ENCODE results near the gene GNRH2. TPM values are rescaled to one million over a fixed set of nuclear protein-coding genes. Genes with fewer than 3 reads are reported as not detected.
A peak's percentile ranks its signal among the peaks of the same experiment; 100 is the strongest.
"Not testable (repeated sequence)": the region's sequence is repeated elsewhere in the genome, so short reads cannot be mapped to it uniquely, and the experiment has no call there.

Gene GNRH2
- polyA plus RNA-seq, 3 donors, result 0.34 to 0.53 (median 0.45) TPM

GRCh38 chr20:3038454-3038853 lies 5.0 kb upstream of the GNRH2 start:
- DNase-seq (ENCODE audit: extremely low read depth in 1 of 11, low read depth in 9 of 11, low spot score in 4 of 11), result no peak

- DNase-seq (ENCODE audit: extremely low read depth in 1 of 11, low read depth in 9 of 11, low spot score in 4 of 11), result no peak
Measured at GRCh38 chr20:3039426-3039825, 4.0 kb upstream of the GNRH2 start.

- DNase-seq (ENCODE audit: extremely low read depth in 1 of 11, low read depth in 9 of 11, low spot score in 4 of 11), result no peak
Measured at GRCh38 chr20:3040086-3040485, 3.3 kb upstream of the GNRH2 start.

GRCh38 chr20:3041854-3042409 lies 1.5 kb upstream of the GNRH2 start:
- peak in 7 of 11 donors; percentile 29 to 58 (median 37) for DNase-seq (ENCODE audit: extremely low read depth in 1 of 11, low read depth in 9 of 11, low spot score in 4 of 11)

GRCh38 chr20:3042625-3043024 lies 797 bp upstream of the GNRH2 start:
- DNase-seq (ENCODE audit: extremely low read depth in 1 of 11, low read depth in 9 of 11, low spot score in 4 of 11), result peak in 3 of 11 donors; percentile 15 to 25 (median 19)

GRCh38 chr20:3044336-3044965 lies 1.0 kb downstream of the GNRH2 start:
- DNase-seq (ENCODE audit: extremely low read depth in 1 of 11, low read depth in 9 of 11, low spot score in 4 of 11), result no peak

- DNase-seq (ENCODE audit: extremely low read depth in 1 of 11, low read depth in 9 of 11, low spot score in 4 of 11), result peak in 3 of 11 donors; percentile 3 to 74 (median 54)
Measured at GRCh38 chr20:3045042-3045815, 1.8 kb downstream of the GNRH2 start.

- peak in 10 of 11 donors; percentile 69 to 90 (median 88) for DNase-seq (ENCODE audit: extremely low read depth in 1 of 11, low read depth in 9 of 11, low spot score in 4 of 11)
Measured at GRCh38 chr20:3045816-3046676, 2.6 kb downstream of the GNRH2 start, which contains the start of gene MRPS26. MRPS26 (plus strand) TSS chr20:3046052; CDS start chr20:3046069, 17 bp downstream.

GRCh38 chr20:3046677-3047462 lies 3.4 kb downstream of the GNRH2 start:
- peak in 2 of 11 donors; percentile 16 to 40 for DNase-seq (ENCODE audit: extremely low read depth in 1 of 11, low read depth in 9 of 11, low spot score in 4 of 11)

GRCh38 chr20:3047486-3048419 lies 4.3 kb downstream of the GNRH2 start:
- no peak for DNase-seq (ENCODE audit: extremely low read depth in 1 of 11, low read depth in 9 of 11, low spot score in 4 of 11)

- DNase-seq (ENCODE audit: extremely low read depth in 1 of 11, low read depth in 9 of 11, low spot score in 4 of 11), result no peak
Measured at GRCh38 chr20:3051385-3052019, 8.1 kb downstream of the GNRH2 start.

GRCh38 chr20:3059489-3059888 lies 16.1 kb downstream of the GNRH2 start:
- DNase-seq (ENCODE audit: extremely low read depth in 1 of 11, low read depth in 9 of 11, low spot score in 4 of 11), result no peak

- not testable (repeated sequence) for DNase-seq (ENCODE audit: extremely low read depth in 1 of 11, low read depth in 9 of 11, low spot score in 4 of 11)
Measured at GRCh38 chr20:3064119-3064518, 20.7 kb downstream of the GNRH2 start.

GRCh38 chr20:3067139-3068014 lies 24.0 kb downstream of the GNRH2 start:
- DNase-seq (ENCODE audit: extremely low read depth in 1 of 11, low read depth in 9 of 11, low spot score in 4 of 11), result no peak

- DNase-seq (ENCODE audit: extremely low read depth in 1 of 11, low read depth in 9 of 11, low spot score in 4 of 11), result no peak
Measured at GRCh38 chr20:3068075-3068474, 24.7 kb downstream of the GNRH2 start.

Data from renal cortex interstitium (tissue), 11 donors.